GM12878 (cell line): ENCODE data around the gene RTN4. TPM values are rescaled to one million over a fixed set of nuclear protein-coding genes. Genes with fewer than 3 reads are reported as not detected.

ENCODE experiments used
- GABPA ChIP-seq: IDR thresholded peaks from 2 replicates; pipeline ENCODE4 v1.6.1; 2014; ENCODE audit warnings: antibody characterized with exemption, low read depth, mild to moderate bottlenecking, inconsistent platforms
- HDAC6 ChIP-seq: fragments of 200-600 bp; sonication (generic); IDR thresholded peaks from one replicate; pipeline ENCODE4 v1.8.0; 2017; ENCODE audit warnings: antibody characterized with exemption; ENCODE audit not compliant: unreplicated experiment
- PAX5 ChIP-seq: IDR thresholded peaks from 2 replicates; pipeline ENCODE4 v1.6.1; 2011; ENCODE audit warnings: low read depth, low read length, borderline replicate concordance
- PML ChIP-seq: IDR thresholded peaks from 2 replicates; pipeline ENCODE4 v1.6.1; 2012; ENCODE audit warnings: low read length, inconsistent platforms
- RCOR1 ChIP-seq: conservative IDR thresholded peaks from 2 replicates; pipeline ENCODE4 v1.6.1; 2012; ENCODE audit warnings: low read depth, low read length, improper control_type of control experiment
- TBL1XR1 ChIP-seq: IDR thresholded peaks from 2 replicates; pipeline ENCODE4 v1.6.1; 2012; ENCODE audit warnings: low read depth, low read length, improper control_type of control experiment
- polyA plus RNA-seq, 11 experiments: library from polyadenylated mRNA; depleted of rRNA in 4 of 11; unstranded in 6 of 11; stranded (reverse) in 5 of 11; fragments of >200 nt; fragmentation: Nextera tagmentation in 4 of 11; fragmentation: Illumina TruSeq in 1 of 11; extraction: Ambion mirVana in 4 of 11; extraction: Trizol in 1 of 11; gene quantifications; 1 replicate in 1 of 11; 2 replicates in 10 of 11; pipeline versions ENCODE4 v1.2.1 to v1.2.3, GENCODE V29; 2011 to 2016; ENCODE audit warnings: inconsistent platforms in 2 of 11, missing spikeins in 2 of 11, low read depth in 1 of 11
- total RNA-seq, 4 experiments: library from RNA; depleted of rRNA in 3 of 4; stranded (reverse); fragments of >200 nt in 3 of 4; fragmentation: Illumina TruSeq in 1 of 4; extraction: Trizol in 1 of 4; gene quantifications; 2 replicates each; pipeline versions ENCODE4 v1.2.1 to v1.2.3, GENCODE V29; 2013 to 2021
- TF ChIP-seq, protein P1 (sequence below): fragments of 450-650 bp; formaldehyde crosslinking; IDR thresholded peaks from 2 replicates; pipeline ENCODE4 v1.4.0; 2020; ENCODE audit warnings: mild to moderate bottlenecking, moderate library complexity
- TF ChIP-seq, protein P2 (sequence below): fragments of 450-650 bp; IDR thresholded peaks from 2 replicates; pipeline ENCODE4 v1.6.1; 2016; ENCODE audit warnings: mild to moderate bottlenecking
- TF ChIP-seq, protein P3 (sequence below), 3 experiments: IDR thresholded peaks in 2 of 3; conservative IDR thresholded peaks in 1 of 3; 2 replicates each; pipeline ENCODE4 v1.5.1; 2011; ENCODE audit warnings: low read depth in 3 of 3, low read length in 3 of 3, mild to moderate bottlenecking in 3 of 3, control low read depth in 2 of 3, moderate library complexity in 2 of 3, inconsistent platforms in 1 of 3, mixed read lengths in 1 of 3; ENCODE audit not compliant: control insufficient read depth in 2 of 3, insufficient read depth in 1 of 3; ENCODE audit errors: extremely low read depth in 1 of 3
- TF ChIP-seq, protein P4 (sequence below): IDR thresholded peaks from 2 replicates; pipeline ENCODE4 v1.6.1; 2012; ENCODE audit warnings: low read depth, low read length, improper control_type of control experiment
- TF ChIP-seq, protein P5 (sequence below): IDR thresholded peaks from 2 replicates; pipeline ENCODE4 v1.6.1; 2011; ENCODE audit warnings: borderline replicate concordance, low read depth, mild to moderate bottlenecking, moderate library complexity, mixed read lengths, low read length; ENCODE audit not compliant: insufficient read depth; ENCODE audit errors: extremely low read length

RTN4 gene
- total and polyA plus RNA-seq, 10 of the 15 experiments (the other 5 are each of a cell fraction or from before 2014, with no cell fraction given), result 56.0 to 133 (median 83.3) TPM

GRCh38 chr2:55050100-55050994, at the start of gene RTN4 (continued):
- TF ChIP-seq, protein P1, sequence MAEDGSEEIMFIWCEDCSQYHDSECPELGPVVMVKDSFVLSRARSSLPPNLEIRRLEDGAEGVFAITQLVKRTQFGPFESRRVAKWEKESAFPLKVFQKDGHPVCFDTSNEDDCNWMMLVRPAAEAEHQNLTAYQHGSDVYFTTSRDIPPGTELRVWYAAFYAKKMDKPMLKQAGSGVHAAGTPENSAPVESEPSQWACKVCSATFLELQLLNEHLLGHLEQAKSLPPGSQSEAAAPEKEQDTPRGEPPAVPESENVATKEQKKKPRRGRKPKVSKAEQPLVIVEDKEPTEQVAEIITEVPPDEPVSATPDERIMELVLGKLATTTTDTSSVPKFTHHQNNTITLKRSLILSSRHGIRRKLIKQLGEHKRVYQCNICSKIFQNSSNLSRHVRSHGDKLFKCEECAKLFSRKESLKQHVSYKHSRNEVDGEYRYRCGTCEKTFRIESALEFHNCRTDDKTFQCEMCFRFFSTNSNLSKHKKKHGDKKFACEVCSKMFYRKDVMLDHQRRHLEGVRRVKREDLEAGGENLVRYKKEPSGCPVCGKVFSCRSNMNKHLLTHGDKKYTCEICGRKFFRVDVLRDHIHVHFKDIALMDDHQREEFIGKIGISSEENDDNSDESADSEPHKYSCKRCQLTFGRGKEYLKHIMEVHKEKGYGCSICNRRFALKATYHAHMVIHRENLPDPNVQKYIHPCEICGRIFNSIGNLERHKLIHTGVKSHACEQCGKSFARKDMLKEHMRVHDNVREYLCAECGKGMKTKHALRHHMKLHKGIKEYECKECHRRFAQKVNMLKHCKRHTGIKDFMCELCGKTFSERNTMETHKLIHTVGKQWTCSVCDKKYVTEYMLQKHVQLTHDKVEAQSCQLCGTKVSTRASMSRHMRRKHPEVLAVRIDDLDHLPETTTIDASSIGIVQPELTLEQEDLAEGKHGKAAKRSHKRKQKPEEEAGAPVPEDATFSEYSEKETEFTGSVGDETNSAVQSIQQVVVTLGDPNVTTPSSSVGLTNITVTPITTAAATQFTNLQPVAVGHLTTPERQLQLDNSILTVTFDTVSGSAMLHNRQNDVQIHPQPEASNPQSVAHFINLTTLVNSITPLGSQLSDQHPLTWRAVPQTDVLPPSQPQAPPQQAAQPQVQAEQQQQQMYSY (CRISPR knock-in tag), result no peak
- TF ChIP-seq, protein P2, sequence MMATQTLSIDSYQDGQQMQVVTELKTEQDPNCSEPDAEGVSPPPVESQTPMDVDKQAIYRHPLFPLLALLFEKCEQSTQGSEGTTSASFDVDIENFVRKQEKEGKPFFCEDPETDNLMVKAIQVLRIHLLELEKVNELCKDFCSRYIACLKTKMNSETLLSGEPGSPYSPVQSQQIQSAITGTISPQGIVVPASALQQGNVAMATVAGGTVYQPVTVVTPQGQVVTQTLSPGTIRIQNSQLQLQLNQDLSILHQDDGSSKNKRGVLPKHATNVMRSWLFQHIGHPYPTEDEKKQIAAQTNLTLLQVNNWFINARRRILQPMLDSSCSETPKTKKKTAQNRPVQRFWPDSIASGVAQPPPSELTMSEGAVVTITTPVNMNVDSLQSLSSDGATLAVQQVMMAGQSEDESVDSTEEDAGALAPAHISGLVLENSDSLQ, result peak; percentile 99
- TF ChIP-seq RCOR1 (peak; percentile 85; the same call in 1 of the 2 replicates), HDAC6 (peak; percentile 52), PML (peak; percentile 77; the same call in 1 of the 2 replicates), TBL1XR1 (no peak), GABPA (peak; percentile 42; the same call in 1 of the 2 replicates), PAX5 (peak; percentile 47; the same call in 1 of the 2 replicates)
- TF ChIP-seq, protein P3, sequence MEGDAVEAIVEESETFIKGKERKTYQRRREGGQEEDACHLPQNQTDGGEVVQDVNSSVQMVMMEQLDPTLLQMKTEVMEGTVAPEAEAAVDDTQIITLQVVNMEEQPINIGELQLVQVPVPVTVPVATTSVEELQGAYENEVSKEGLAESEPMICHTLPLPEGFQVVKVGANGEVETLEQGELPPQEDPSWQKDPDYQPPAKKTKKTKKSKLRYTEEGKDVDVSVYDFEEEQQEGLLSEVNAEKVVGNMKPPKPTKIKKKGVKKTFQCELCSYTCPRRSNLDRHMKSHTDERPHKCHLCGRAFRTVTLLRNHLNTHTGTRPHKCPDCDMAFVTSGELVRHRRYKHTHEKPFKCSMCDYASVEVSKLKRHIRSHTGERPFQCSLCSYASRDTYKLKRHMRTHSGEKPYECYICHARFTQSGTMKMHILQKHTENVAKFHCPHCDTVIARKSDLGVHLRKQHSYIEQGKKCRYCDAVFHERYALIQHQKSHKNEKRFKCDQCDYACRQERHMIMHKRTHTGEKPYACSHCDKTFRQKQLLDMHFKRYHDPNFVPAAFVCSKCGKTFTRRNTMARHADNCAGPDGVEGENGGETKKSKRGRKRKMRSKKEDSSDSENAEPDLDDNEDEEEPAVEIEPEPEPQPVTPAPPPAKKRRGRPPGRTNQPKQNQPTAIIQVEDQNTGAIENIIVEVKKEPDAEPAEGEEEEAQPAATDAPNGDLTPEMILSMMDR (IDR thresholded peaks at IDR 0.05 in 2 of 3, conservative IDR thresholded peaks at IDR 0.05 in 1 of 3; ENCODE audit: control insufficient read depth in 2 of 3, extremely low read depth in 1 of 3, insufficient read depth in 1 of 3, low read depth in 3 of 3, low read length in 3 of 3), result peak in 1 of 3 experiments; percentile 18; a peak in 1 of 6 replicates
- TF ChIP-seq, protein P4, sequence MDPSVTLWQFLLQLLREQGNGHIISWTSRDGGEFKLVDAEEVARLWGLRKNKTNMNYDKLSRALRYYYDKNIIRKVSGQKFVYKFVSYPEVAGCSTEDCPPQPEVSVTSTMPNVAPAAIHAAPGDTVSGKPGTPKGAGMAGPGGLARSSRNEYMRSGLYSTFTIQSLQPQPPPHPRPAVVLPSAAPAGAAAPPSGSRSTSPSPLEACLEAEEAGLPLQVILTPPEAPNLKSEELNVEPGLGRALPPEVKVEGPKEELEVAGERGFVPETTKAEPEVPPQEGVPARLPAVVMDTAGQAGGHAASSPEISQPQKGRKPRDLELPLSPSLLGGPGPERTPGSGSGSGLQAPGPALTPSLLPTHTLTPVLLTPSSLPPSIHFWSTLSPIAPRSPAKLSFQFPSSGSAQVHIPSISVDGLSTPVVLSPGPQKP, result no peak
- TF ChIP-seq, protein P5, sequence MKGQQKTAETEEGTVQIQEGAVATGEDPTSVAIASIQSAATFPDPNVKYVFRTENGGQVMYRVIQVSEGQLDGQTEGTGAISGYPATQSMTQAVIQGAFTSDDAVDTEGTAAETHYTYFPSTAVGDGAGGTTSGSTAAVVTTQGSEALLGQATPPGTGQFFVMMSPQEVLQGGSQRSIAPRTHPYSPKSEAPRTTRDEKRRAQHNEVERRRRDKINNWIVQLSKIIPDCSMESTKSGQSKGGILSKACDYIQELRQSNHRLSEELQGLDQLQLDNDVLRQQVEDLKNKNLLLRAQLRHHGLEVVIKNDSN, result no peak
